Pancreas (tissue), 10 donors: ENCODE data around the gene TUBGCP5. TPM values are rescaled to one million over a fixed set of nuclear protein-coding genes. Genes with fewer than 3 reads are reported as not detected.

ENCODE experiments used
- ATAC-seq, 4 donors: fragments of 200-7000 bp; cut with Tn5 transposase; one replicate each; pipeline versions ENCODE4 v1.8.0 to v1.9.1; 2020; ENCODE audit warnings: mild to moderate bottlenecking in 4 of 4, moderate library complexity in 4 of 4
- DNase-seq, 6 donors: peaks; one replicate each; pipeline ENCODE4 v3.0.0-alpha.2; 2020
- FAIRE-seq: peaks from 2 replicates; lab custom pipeline; 2012; peaks lifted over from hg19 to GRCh38; lab: Jason Lieb, UNC
- H3K27ac ChIP-seq, 4 donors: fragments of 200-600 bp; sonication (generic); 1 replicate in 3 of 4; 2 replicates in 1 of 4; pipeline versions ENCODE4 v1.5.0 to v1.8.0; 2020
- H3K27me3 ChIP-seq, 4 donors: fragments of 200-600 bp; one replicate each; pipeline ENCODE4 v1.8.0; 2021
- H3K36me3 ChIP-seq, 3 donors: fragments of 200-600 bp; sonication (generic) in 1 of 3; one replicate each; pipeline versions ENCODE4 v1.5.0 to v1.8.0; 2020 to 2021
- H3K4me1 ChIP-seq, 3 donors: fragments of 200-600 bp; one replicate each; pipeline ENCODE4 v1.8.0; 2021
- H3K4me3 ChIP-seq, 4 donors: fragments of 200-600 bp; sonication (generic) in 2 of 4; one replicate each; pipeline versions ENCODE4 v1.5.0 to v1.8.0; 2020 to 2021
- H3K9me3 ChIP-seq, 4 donors: fragments of 200-600 bp; one replicate each; pipeline ENCODE4 v1.8.0; 2021
- CTCF ChIP-seq, 4 donors: fragments of 200-600 bp; sonication (generic) in 3 of 4; IDR thresholded peaks; one replicate each; pipeline versions ENCODE4 v1.5.0 to v1.8.0; 2021; ENCODE audit warnings: antibody characterized with exemption in 4 of 4
- WGBS, 2 donors: extraction: QIAGEN DNeasy Blood & Tissue Kit; methylation state at CpG; one replicate each; pipeline ENCODE4 v1.1.7; 2013; 5-methylcytosine and 5-hydroxymethylcytosine counted together
- intact Hi-C, 3 donors: fragments of 100-400 bp; cut with DNase I; formaldehyde crosslinking; loops; one replicate each; pipeline versions ENCODE4 v1.11.1 to v1.14.2; 2022
- polyA plus RNA-seq, 2 donors: library from polyadenylated mRNA; stranded (reverse); fragments of 200-250 nt; gene quantifications; one replicate each; pipeline ENCODE4 v1.2.3, GENCODE V29; 2013
- total RNA-seq, 6 donors: library from RNA; stranded (reverse); fragmentation: NEBNext Ultra II Directional in 4 of 6; extraction: Animal tissue kit (Norgen Biotek cat#: 25700) in 4 of 6; gene quantifications; one replicate each; pipeline versions ENCODE4 v1.2.1 to v1.2.4, GENCODE V29; 2021 to 2023
- donor health status: healthy with polysubstance abuse.
- donor health status: DM: no; HTN: no; CAD: no; lungs with moderate emphysema.
- donor health status: DM: no; HTN: no; CAD: no.
- donor health status: control.
- donor health status: control.
- donor health status: Bipolar disorder and iron deficiency.
- donor health status: DM: yes; HTN: yes; CAD: no.
- donor health status: DM: no; HTN: no; CAD: no.
- donor health status: DM: no; HTN: no; CAD: no.
- donor health status: DM: yes; HTN: yes; CAD: no.

The TUBGCP5 gene
- total and polyA plus RNA-seq, 8 donors = 6.0 to 10.4 (median 7.6) TPM

- H3K27ac ChIP-seq = no peak overlapping the region
- no peak for ATAC-seq
- H3K4me1 ChIP-seq = peaks cover 0 to 9% (median 2%) of the 10 kb centered on the region in 3 donors
- no peak for FAIRE-seq
- DNase-seq = no peak
- H3K4me3 ChIP-seq = no peak overlapping the region
- H3K9me3 ChIP-seq = no peaks in the 10 kb centered on the region
- no peaks in the 10 kb centered on the region for H3K27me3 ChIP-seq
- no peaks in the 10 kb centered on the region for H3K36me3 ChIP-seq
- intact Hi-C loops = no loop called here
- TF ChIP-seq CTCF (IDR thresholded peaks at IDR 0.05) = no peak
- 92 to 98% methylated on average over 16 of the region's 16 CpGs for WGBS, 2 donors
Measured at GRCh38 chr15:22951031-22951380, 88.4 kb downstream of the TUBGCP5 start.

GRCh38 chr15:22950256-22950990 lies 88.9 kb downstream of the TUBGCP5 start:
- DNase-seq = no peak
- intact Hi-C loops = no loop called here
- no peak for FAIRE-seq
- no peak overlapping the region for H3K4me3 ChIP-seq
- no peaks in the 10 kb centered on the region for H3K27me3 ChIP-seq
- no peak overlapping the region for H3K27ac ChIP-seq
- no peaks in the 10 kb centered on the region for H3K36me3 ChIP-seq
- no peak for TF ChIP-seq CTCF (IDR thresholded peaks at IDR 0.05)
- ATAC-seq = no peak
- 83 to 89% methylated on average over 25 of the region's 25 CpGs for WGBS, 2 donors
- H3K9me3 ChIP-seq = no peaks in the 10 kb centered on the region
- peaks cover 0 to 9% (median 0%) of the 10 kb centered on the region in 3 donors for H3K4me1 ChIP-seq

Other genes with a start within 250 kb of the TUBGCP5 start
- gene NIPA2, start 200.9 kb downstream of the TUBGCP5 start, total RNA-seq = 10 to 100 TPM; 14.3 to 24.9 (median 18.2) TPM
- 10 to 100 TPM in 1 of 2 donors, 1 to 10 TPM in 1; 4.5 to 10.3 TPM for gene NIPA2, start 200.9 kb downstream of the TUBGCP5 start, polyA plus RNA-seq
- gene CYFIP1, start 59.2 kb downstream of the TUBGCP5 start, total RNA-seq = 10 to 100 TPM; 51.7 to 99.1 (median 66.8) TPM
- gene CYFIP1, start 59.2 kb downstream of the TUBGCP5 start, polyA plus RNA-seq = 10 to 100 TPM; 21.3 to 29.0 TPM
- not detected for gene GOLGA6L1, start 97.3 kb upstream of the TUBGCP5 start, total RNA-seq
- gene GOLGA6L1, start 97.3 kb upstream of the TUBGCP5 start, polyA plus RNA-seq = not detected